Amniotic epithelial cell (primary cell): Measurements from ENCODE around the gene A3GALT2.
A peak's percentile ranks its signal among the peaks of the same experiment; 100 is the strongest.

Experiments
- DNase-seq: peaks from one replicate; pipeline ENCODE4 v3.0.0-alpha.2; 2010; ENCODE audit warnings: low read depth

Gene A3GALT2

GRCh38 chr1:33320619-33321165 lies at the start of gene A3GALT2:
A3GALT2 (minus strand) TSS chr1:33321098; CDS start chr1:33321098, 0 bp downstream.
- no peak for DNase-seq

GRCh38 chr1:33370301-33370700 lies 49.4 kb upstream of the A3GALT2 start:
- DNase-seq: peak; percentile 66

GRCh38 chr1:33369764-33370163 lies 48.9 kb upstream of the A3GALT2 start:
- DNase-seq: no peak

GRCh38 chr1:33369081-33369480 lies 48.2 kb upstream of the A3GALT2 start:
- DNase-seq: no peak

GRCh38 chr1:33368431-33368830 lies 47.5 kb upstream of the A3GALT2 start:
- DNase-seq: no peak

- DNase-seq: peak; percentile 68
Measured at GRCh38 chr1:33367485-33368405, 46.8 kb upstream of the A3GALT2 start.

- peak; percentile 57 for DNase-seq
Measured at GRCh38 chr1:33366762-33367484, 46.0 kb upstream of the A3GALT2 start.

- peak; percentile 90 for DNase-seq
Measured at GRCh38 chr1:33365560-33365997, 44.7 kb upstream of the A3GALT2 start.

- DNase-seq: no peak
Measured at GRCh38 chr1:33364565-33364918, 43.6 kb upstream of the A3GALT2 start.

GRCh38 chr1:33363470-33363861 lies 42.6 kb upstream of the A3GALT2 start:
- no peak for DNase-seq

- no peak for DNase-seq
Measured at GRCh38 chr1:33363021-33363420, 42.1 kb upstream of the A3GALT2 start.

GRCh38 chr1:33361532-33362235 lies 40.8 kb upstream of the A3GALT2 start:
- peak; percentile 85 for DNase-seq

GRCh38 chr1:33360367-33360766 lies 39.5 kb upstream of the A3GALT2 start:
- DNase-seq: peak; percentile 83

GRCh38 chr1:33359931-33360330 lies 39.0 kb upstream of the A3GALT2 start:
- no peak for DNase-seq

GRCh38 chr1:33358795-33359503 lies 38.1 kb upstream of the A3GALT2 start:
- no peak for DNase-seq

GRCh38 chr1:33358114-33358794 lies 37.4 kb upstream of the A3GALT2 start:
- no peak for DNase-seq

- DNase-seq: no peak
Measured at GRCh38 chr1:33357099-33357498, 36.2 kb upstream of the A3GALT2 start.

- no peak for DNase-seq
Measured at GRCh38 chr1:33354707-33355316, 33.9 kb upstream of the A3GALT2 start.

GRCh38 chr1:33353531-33353930 lies 32.6 kb upstream of the A3GALT2 start:
- no peak for DNase-seq

- no peak for DNase-seq
Measured at GRCh38 chr1:33351281-33351660, 30.4 kb upstream of the A3GALT2 start.
